DOHH2 (cell line): ENCODE results near the gene TTC28.

Source experiments
- H3F3A ChIP-seq: fragments of 200-600 bp; sonication (generic), shearing (Covaris generic); 2 replicates; pipeline ENCODE4 v1.6.0; 2016; ENCODE audit warnings: antibody characterized with exemption, mild to moderate bottlenecking; ENCODE audit not compliant: control insufficient read depth, insufficient read depth
- H3K27ac ChIP-seq: fragments of 200-600 bp; sonication (generic); 2 replicates; pipeline ENCODE4 v1.5.1; 2014; ENCODE audit warnings: low read depth, mild to moderate bottlenecking, low read length, moderate library complexity
- H3K27me3 ChIP-seq: fragments of 200-600 bp; sonication (generic); 2 replicates; pipeline ENCODE4 v1.6.1; 2014; ENCODE audit warnings: mild to moderate bottlenecking, low read length, mixed read lengths; ENCODE audit not compliant: control insufficient read depth
- H3K36me3 ChIP-seq: fragments of 200-600 bp; sonication (generic); 2 replicates; pipeline ENCODE4 v1.6.1; 2014; ENCODE audit warnings: mild to moderate bottlenecking, low read length, moderate library complexity, mixed read lengths; ENCODE audit not compliant: control insufficient read depth
- H3K4me1 ChIP-seq: fragments of 200-600 bp; sonication (generic); 2 replicates; pipeline ENCODE4 v1.6.1; 2014; ENCODE audit warnings: mild to moderate bottlenecking, low read length, mixed read lengths; ENCODE audit not compliant: control insufficient read depth
- H3K4me2 ChIP-seq: fragments of 200-600 bp; sonication (generic); 2 replicates; pipeline ENCODE4 v1.6.0; 2014; ENCODE audit warnings: mild to moderate bottlenecking, low read length, moderate library complexity
- H3K4me3 ChIP-seq: fragments of 200-600 bp; sonication (generic); 2 replicates; pipeline ENCODE4 v1.5.1; 2014; ENCODE audit warnings: mild to moderate bottlenecking, low read length, mixed read lengths
- H3K79me2 ChIP-seq: fragments of 200-600 bp; sonication (generic); 2 replicates; pipeline ENCODE4 v1.6.1; 2014; ENCODE audit warnings: mild to moderate bottlenecking, low read length, mixed read lengths; ENCODE audit not compliant: control insufficient read depth
- H3K9me2 ChIP-seq: fragments of 200-600 bp; sonication (generic); replicated peaks from 2 replicates; pipeline ENCODE4 v1.6.1; 2014; ENCODE audit warnings: mild to moderate bottlenecking, low read length, mixed read lengths; ENCODE audit not compliant: control insufficient read depth
- H3K9me3 ChIP-seq: fragments of 200-600 bp; sonication (generic); 2 replicates; pipeline ENCODE4 v1.6.1; 2014; ENCODE audit warnings: antibody characterized with exemption, low read length, mixed read lengths; ENCODE audit not compliant: control insufficient read depth, insufficient read depth
- H4K20me1 ChIP-seq: fragments of 200-600 bp; sonication (generic); 2 replicates; pipeline ENCODE4 v1.6.0; 2014; ENCODE audit warnings: low read depth, mild to moderate bottlenecking, antibody characterized with exemption, low read length, moderate library complexity; ENCODE audit not compliant: control insufficient read depth, insufficient read depth
- CTCF ChIP-seq: fragments of 200-600 bp; sonication (generic); IDR thresholded peaks from one replicate; pipeline ENCODE4 v1.5.1; 2014; ENCODE audit warnings: antibody characterized with exemption, mild to moderate bottlenecking, low read depth, low read length; ENCODE audit not compliant: poor library complexity, severe bottlenecking
- EZH2phosphoT487 ChIP-seq: fragments of 200-600 bp; sonication (generic); IDR thresholded peaks from 2 replicates; pipeline ENCODE4 v1.6.1; 2017; ENCODE audit warnings: borderline replicate concordance, mild to moderate bottlenecking, antibody characterized with exemption, low read length, moderate library complexity, mixed read lengths

Gene TTC28

DNA sequence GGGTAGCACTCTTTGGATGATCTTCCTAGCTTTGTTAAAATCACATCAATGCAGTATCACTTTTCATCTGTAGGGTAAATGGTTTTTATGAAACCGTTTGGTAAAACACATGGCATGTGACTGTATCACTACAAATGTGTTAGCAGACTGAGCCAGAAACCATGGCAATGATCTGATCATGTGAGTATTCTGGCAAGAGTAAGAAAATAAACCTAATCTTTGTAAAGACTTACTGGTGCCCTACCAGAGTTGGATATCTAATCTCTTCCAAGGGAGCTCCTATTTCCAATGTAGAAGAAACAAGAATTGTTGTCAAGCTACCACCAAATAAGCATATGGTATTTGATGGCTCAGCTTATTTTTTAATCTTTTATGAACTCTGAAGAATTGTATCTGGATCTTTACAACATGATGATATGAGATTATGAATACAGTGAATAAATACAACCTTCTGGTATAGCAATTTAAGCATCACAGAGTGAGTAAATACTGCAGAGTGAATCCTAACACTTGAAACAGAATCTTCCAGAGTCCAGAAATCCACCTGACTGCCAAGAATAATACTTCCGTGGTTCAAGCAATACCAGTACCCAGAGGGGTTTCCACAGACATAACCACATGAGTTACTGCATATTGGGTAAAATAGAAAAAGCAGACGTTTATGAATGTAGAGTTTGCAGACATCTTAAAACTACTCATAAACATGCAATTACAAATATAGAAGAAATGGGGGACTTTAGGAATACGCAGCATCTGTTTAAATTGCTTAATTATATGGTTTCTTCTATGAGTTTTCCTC lies 238.8 kb downstream of the TTC28 start:
- H3K9me3 ChIP-seq = no peaks in the 10 kb centered on the region
- H3K4me3 ChIP-seq = no peak overlapping the region
- H3K79me2 ChIP-seq = no peaks in the 10 kb centered on the region
- H4K20me1 ChIP-seq = no peaks in the 10 kb centered on the region
- TF ChIP-seq CTCF = no peak
- no peak for TF ChIP-seq EZH2phosphoT487
- H3K27ac ChIP-seq = no peak overlapping the region
- peaks cover 39% of the 10 kb centered on the region for H3K27me3 ChIP-seq
- no peaks in the 10 kb centered on the region for H3K36me3 ChIP-seq
- H3K4me1 ChIP-seq = no peaks in the 10 kb centered on the region
- no peak overlapping the region for H3K4me2 ChIP-seq
- H3K9me2 ChIP-seq = no peaks in the 10 kb centered on the region
- no peaks in the 10 kb centered on the region for H3F3A ChIP-seq

- Histone ChIP-seq H3K79me2 (no peaks in the 10 kb centered on the region), H3F3A (no peaks in the 10 kb centered on the region), H3K4me1 (no peaks in the 10 kb centered on the region), H3K4me2 (no peak overlapping the region), H3K9me2 (no peaks in the 10 kb centered on the region), H3K27ac (no peak overlapping the region), H4K20me1 (no peaks in the 10 kb centered on the region), H3K27me3 (peaks cover 30% of the 10 kb centered on the region), H3K36me3 (no peaks in the 10 kb centered on the region), H3K9me3 (no peaks in the 10 kb centered on the region), H3K4me3 (no peak overlapping the region)
- TF ChIP-seq CTCF (no peak), EZH2phosphoT487 (no peak)
Measured at GRCh38 chr22:28438183-28438768, 241.4 kb downstream of the TTC28 start.

DNA sequence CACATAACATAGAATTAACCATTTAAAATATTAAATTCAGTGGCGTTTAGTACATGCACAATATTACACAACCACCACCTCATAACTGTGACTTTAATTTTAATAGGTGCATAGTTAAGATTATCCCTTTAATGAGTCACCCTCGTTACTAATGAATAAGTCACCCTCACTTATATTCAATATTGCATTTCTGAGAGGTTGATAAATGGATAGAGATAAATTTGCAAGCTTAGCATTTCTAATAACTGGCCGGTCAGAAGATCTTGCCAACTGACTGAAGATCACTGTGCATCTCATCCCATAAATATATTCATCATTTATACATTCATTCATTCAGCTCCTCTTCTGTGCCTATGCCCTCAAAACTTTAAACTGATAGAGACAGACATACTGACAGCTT lies 243.7 kb downstream of the TTC28 start:
- H3F3A ChIP-seq = no peaks in the 10 kb centered on the region
- H3K4me2 ChIP-seq = no peak overlapping the region
- no peak overlapping the region for H3K4me3 ChIP-seq

More for the DNA sequence above, 243.7 kb downstream of the TTC28 start:
- Histone ChIP-seq H3K27me3 (peaks cover 17% of the 10 kb centered on the region), H3K36me3 (no peaks in the 10 kb centered on the region), H3K4me1 (no peaks in the 10 kb centered on the region), H3K9me2 (no peaks in the 10 kb centered on the region), H3K79me2 (no peaks in the 10 kb centered on the region), H3K27ac (no peak overlapping the region), H4K20me1 (no peaks in the 10 kb centered on the region), H3K9me3 (no peaks in the 10 kb centered on the region)
- TF ChIP-seq EZH2phosphoT487 (no peak), CTCF (no peak)
